NB4 (cell line): ENCODE data around the gene UGT1A6.

Source experiments
- CTCF ChIP-seq: IDR thresholded peaks from one replicate; pipeline ENCODE4 v1.5.1; 2012; ENCODE audit warnings: low read depth, low read length
- MAX ChIP-seq: IDR thresholded peaks from 2 replicates; pipeline ENCODE4 v1.6.1; 2011; ENCODE audit warnings: low read depth, low read length
- MYC ChIP-seq: IDR thresholded peaks from 2 replicates; pipeline ENCODE4 v1.6.1; 2011; ENCODE audit warnings: low read depth, low read length
- POLR2A ChIP-seq: IDR thresholded peaks from 2 replicates; pipeline ENCODE4 v1.6.1; 2011; ENCODE audit warnings: mild to moderate bottlenecking; ENCODE audit not compliant: insufficient read length; ENCODE audit errors: extremely low read depth

- TF ChIP-seq CTCF: no peak
- TF ChIP-seq MAX: no peak
- no peak for TF ChIP-seq POLR2A
- no peak for TF ChIP-seq MYC
Observed at GRCh38 chr2:233676046-233676445, 16.6 kb upstream of the UGT1A6 start.
